Measurements from ENCODE around the gene SYCE3.

DNA sequence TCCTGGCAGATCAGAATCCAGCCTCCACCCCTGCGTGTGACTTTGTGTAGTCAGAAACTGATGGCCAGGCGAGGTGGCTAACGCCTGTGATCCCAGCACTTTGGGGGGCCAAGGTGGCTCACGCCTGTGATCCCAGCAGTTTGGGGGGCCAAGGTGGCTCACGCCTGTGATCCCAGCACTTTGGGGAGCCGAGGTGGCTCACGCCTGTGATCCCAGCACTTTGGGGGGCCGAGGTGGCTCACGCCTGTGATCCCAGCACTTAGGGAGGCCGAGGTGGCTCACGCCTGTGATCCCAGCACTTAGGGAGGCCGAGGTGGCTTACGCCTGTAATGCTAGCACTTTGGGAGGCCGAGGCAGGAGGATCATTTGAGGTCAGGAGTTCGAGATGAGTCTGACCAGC is 49.5 kb downstream of the SYCE3 start:
- TF ChIP-seq, protein P1, sequence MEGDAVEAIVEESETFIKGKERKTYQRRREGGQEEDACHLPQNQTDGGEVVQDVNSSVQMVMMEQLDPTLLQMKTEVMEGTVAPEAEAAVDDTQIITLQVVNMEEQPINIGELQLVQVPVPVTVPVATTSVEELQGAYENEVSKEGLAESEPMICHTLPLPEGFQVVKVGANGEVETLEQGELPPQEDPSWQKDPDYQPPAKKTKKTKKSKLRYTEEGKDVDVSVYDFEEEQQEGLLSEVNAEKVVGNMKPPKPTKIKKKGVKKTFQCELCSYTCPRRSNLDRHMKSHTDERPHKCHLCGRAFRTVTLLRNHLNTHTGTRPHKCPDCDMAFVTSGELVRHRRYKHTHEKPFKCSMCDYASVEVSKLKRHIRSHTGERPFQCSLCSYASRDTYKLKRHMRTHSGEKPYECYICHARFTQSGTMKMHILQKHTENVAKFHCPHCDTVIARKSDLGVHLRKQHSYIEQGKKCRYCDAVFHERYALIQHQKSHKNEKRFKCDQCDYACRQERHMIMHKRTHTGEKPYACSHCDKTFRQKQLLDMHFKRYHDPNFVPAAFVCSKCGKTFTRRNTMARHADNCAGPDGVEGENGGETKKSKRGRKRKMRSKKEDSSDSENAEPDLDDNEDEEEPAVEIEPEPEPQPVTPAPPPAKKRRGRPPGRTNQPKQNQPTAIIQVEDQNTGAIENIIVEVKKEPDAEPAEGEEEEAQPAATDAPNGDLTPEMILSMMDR (conservative IDR thresholded peaks at IDR 0.05; ENCODE audit: low read depth in 2 of 2), result no peak
- TF ChIP-seq, protein P2, sequence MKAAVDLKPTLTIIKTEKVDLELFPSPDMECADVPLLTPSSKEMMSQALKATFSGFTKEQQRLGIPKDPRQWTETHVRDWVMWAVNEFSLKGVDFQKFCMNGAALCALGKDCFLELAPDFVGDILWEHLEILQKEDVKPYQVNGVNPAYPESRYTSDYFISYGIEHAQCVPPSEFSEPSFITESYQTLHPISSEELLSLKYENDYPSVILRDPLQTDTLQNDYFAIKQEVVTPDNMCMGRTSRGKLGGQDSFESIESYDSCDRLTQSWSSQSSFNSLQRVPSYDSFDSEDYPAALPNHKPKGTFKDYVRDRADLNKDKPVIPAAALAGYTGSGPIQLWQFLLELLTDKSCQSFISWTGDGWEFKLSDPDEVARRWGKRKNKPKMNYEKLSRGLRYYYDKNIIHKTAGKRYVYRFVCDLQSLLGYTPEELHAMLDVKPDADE (IDR thresholded peaks at IDR 0.05), result no peak
- TF ChIP-seq POLR2AphosphoS5 (IDR thresholded peaks at IDR 0.05; ENCODE audit: low read depth) (no peak), EZH2 (IDR thresholded peaks at IDR 0.05; ENCODE audit: low read depth, unreplicated experiment) (no peak), EZH2phosphoT487 (IDR thresholded peaks at IDR 0.05; ENCODE audit: unreplicated experiment) (no peak), CREB1 (CRISPR knock-in tag; IDR thresholded peaks at IDR 0.05; ENCODE audit: low read depth) (no peak)

Measured in GM23338 (cell line).